ENCODE measurements around the gene CWC25. TPM values are rescaled to one million over a fixed set of nuclear protein-coding genes. Genes with fewer than 3 reads are reported as not detected.
"Not testable (repeated sequence)": the region's sequence is repeated elsewhere in the genome, so short reads cannot be mapped to it uniquely, and the experiment has no call there.

The CWC25 gene
- total RNA-seq, 1 donor from 2014 or later = 13.9 TPM

- Histone ChIP-seq H3K4me3 (ENCODE audit: low read depth, low read length) (no peak overlapping the region), H3K27me3 (ENCODE audit: control insufficient read depth, insufficient read depth, low read length) (no peaks in the 10 kb centered on the region)
- no peak for TF ChIP-seq CTCF (IDR thresholded peaks at IDR 0.05; ENCODE audit: insufficient read depth, low read length, poor library complexity, severe bottlenecking)
Measured at GRCh38 chr17:38794221-38794620, 30.9 kb downstream of the CWC25 start.

GRCh38 chr17:38791162-38791561, 34.0 kb downstream of the CWC25 start:
- DNase-seq (ENCODE audit: low read depth) = no peak
- Histone ChIP-seq H3K27me3 (ENCODE audit: control insufficient read depth, insufficient read depth, low read length) (no peaks in the 10 kb centered on the region), H3K4me3 (ENCODE audit: low read depth, low read length) (no peak overlapping the region), H3K36me3 (ENCODE audit: control insufficient read depth, insufficient read depth, low read length) (no peaks in the 10 kb centered on the region)
- TF ChIP-seq CTCF (IDR thresholded peaks at IDR 0.05; ENCODE audit: insufficient read depth, low read length, poor library complexity, severe bottlenecking) = no peak

More at GRCh38 chr17:38794221-38794620, 30.9 kb downstream of the CWC25 start:
- H3K36me3 ChIP-seq (ENCODE audit: control insufficient read depth, insufficient read depth, low read length) = no peaks in the 10 kb centered on the region
- no peak for DNase-seq (ENCODE audit: low read depth)

- H3K36me3 ChIP-seq (ENCODE audit: control insufficient read depth, insufficient read depth, low read length); DNase-seq (ENCODE audit: low read depth); H3K4me3 ChIP-seq (ENCODE audit: low read depth, low read length); H3K27me3 ChIP-seq (ENCODE audit: control insufficient read depth, insufficient read depth, low read length): not testable (repeated sequence)
Measured at GRCh38 chr17:38790148-38790707, 34.9 kb downstream of the CWC25 start.

GRCh38 chr17:38789185-38789584, 35.9 kb downstream of the CWC25 start:
- Histone ChIP-seq H3K36me3 (ENCODE audit: control insufficient read depth, insufficient read depth, low read length) (no peaks in the 10 kb centered on the region), H3K27me3 (ENCODE audit: control insufficient read depth, insufficient read depth, low read length) (no peaks in the 10 kb centered on the region), H3K4me3 (ENCODE audit: low read depth, low read length) (no peak overlapping the region)
- TF ChIP-seq CTCF (IDR thresholded peaks at IDR 0.05; ENCODE audit: insufficient read depth, low read length, poor library complexity, severe bottlenecking) = no peak
- no peak for DNase-seq (ENCODE audit: low read depth)

GRCh38 chr17:38787999-38788398, 37.1 kb downstream of the CWC25 start:
- H3K36me3 ChIP-seq (ENCODE audit: control insufficient read depth, insufficient read depth, low read length); H3K4me3 ChIP-seq (ENCODE audit: low read depth, low read length); H3K27me3 ChIP-seq (ENCODE audit: control insufficient read depth, insufficient read depth, low read length); DNase-seq (ENCODE audit: low read depth): not testable (repeated sequence)

- Histone ChIP-seq H3K36me3 (ENCODE audit: control insufficient read depth, insufficient read depth, low read length) (peaks cover 1% of the 10 kb centered on the region), H3K27me3 (ENCODE audit: control insufficient read depth, insufficient read depth, low read length) (no peaks in the 10 kb centered on the region), H3K4me3 (ENCODE audit: low read depth, low read length) (no peak overlapping the region)
- no peak for DNase-seq (ENCODE audit: low read depth)
- TF ChIP-seq CTCF (IDR thresholded peaks at IDR 0.05; ENCODE audit: insufficient read depth, low read length, poor library complexity, severe bottlenecking) = no peak
Measured at GRCh38 chr17:38786372-38786771, 38.7 kb downstream of the CWC25 start.

GRCh38 chr17:38783227-38783626, 41.9 kb downstream of the CWC25 start:
- no peaks in the 10 kb centered on the region for H3K27me3 ChIP-seq (ENCODE audit: control insufficient read depth, insufficient read depth, low read length)
- H3K4me3 ChIP-seq (ENCODE audit: low read depth, low read length) = no peak overlapping the region
- DNase-seq (ENCODE audit: low read depth) = no peak
- H3K36me3 ChIP-seq (ENCODE audit: control insufficient read depth, insufficient read depth, low read length) = peaks cover 3% of the 10 kb centered on the region
- TF ChIP-seq CTCF (IDR thresholded peaks at IDR 0.05; ENCODE audit: insufficient read depth, low read length, poor library complexity, severe bottlenecking) = no peak
